SK-N-SH treated with all-trans-retinoic acid at 6 μM for 48 hours (cell line): Measurements from ENCODE around the gene KIAA1217.

Experiments
- ARNTL ChIP-seq: fragments of 450-650 bp; formaldehyde crosslinking; IDR thresholded peaks from 2 replicates; pipeline ENCODE4 v1.5.0; 2020; ENCODE audit warnings: low read depth, mild to moderate bottlenecking, moderate library complexity, borderline replicate concordance
- BACH2 ChIP-seq: fragments of 250-450 bp; sonication (Bioruptor Pico); IDR thresholded peaks from 2 replicates; pipeline ENCODE4 v1.9.0; 2021; ENCODE audit warnings: mild to moderate bottlenecking, borderline replicate concordance
- GLIS3 ChIP-seq: fragments of 250-450 bp; sonication (Bioruptor Pico); IDR thresholded peaks from 2 replicates; pipeline ENCODE4 v1.5.0; 2020; ENCODE audit warnings: mild to moderate bottlenecking, moderate library complexity
- POU6F1 ChIP-seq: fragments of 250-450 bp; sonication (Bioruptor Pico); IDR thresholded peaks from 2 replicates; pipeline ENCODE4 v1.8.0; 2021; ENCODE audit warnings: low read depth, mild to moderate bottlenecking, moderate library complexity, borderline replicate concordance
- ZNF8 ChIP-seq: fragments of 450-650 bp; formaldehyde crosslinking; IDR thresholded peaks from 2 replicates; pipeline ENCODE4 v1.5.0; 2020; ENCODE audit warnings: mild to moderate bottlenecking, moderate library complexity

DNA sequence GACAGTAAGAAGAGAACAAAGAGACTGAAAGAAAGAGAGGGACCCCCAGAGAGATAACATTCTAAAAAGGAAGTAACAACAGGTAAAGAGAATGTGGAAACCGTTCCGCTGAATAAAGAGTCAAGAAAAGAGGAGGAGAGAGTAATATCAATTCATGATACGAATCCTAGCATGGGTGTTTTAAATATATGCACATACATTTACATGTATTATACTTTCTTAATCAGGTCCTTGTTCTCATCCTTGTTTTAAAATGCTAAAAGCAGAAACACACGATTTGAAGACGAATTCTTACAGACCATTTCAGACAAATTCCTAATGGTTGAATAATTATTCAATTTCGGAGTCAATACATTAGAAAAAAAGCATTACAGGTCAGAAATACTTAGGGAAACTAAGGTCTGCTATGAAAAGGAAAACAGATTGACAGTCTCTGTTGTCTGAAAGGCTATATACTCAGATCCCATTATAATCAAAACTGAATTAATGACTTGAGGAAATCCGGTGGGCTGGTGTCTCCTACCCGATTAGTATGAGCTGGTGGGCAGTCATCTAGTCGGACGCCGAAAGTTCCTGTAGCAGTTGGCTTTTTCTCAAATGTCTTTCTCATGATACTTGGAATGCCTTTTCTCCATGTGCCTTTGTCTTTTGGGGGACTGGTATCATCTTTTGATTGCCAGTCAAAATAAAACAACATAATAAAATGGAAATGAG is 387.4 kb downstream of the KIAA1217 start:
- no peak for TF ChIP-seq POU6F1
- TF ChIP-seq ZNF8 (CRISPR knock-in tag): no peak
- no peak for TF ChIP-seq ARNTL (CRISPR knock-in tag)
- TF ChIP-seq GLIS3 (CRISPR knock-in tag): no peak
- TF ChIP-seq BACH2 (CRISPR knock-in tag): no peak
